ENCODE data around the gene RBM38.

The RBM38 gene

GRCh38 chr20:57396984-57397692 lies 5.9 kb downstream of the RBM38 start:
- TF ChIP-seq CTCF (IDR thresholded peaks at IDR 0.05; ENCODE audit: low read depth, low read length): no peak

GRCh38 chr20:57397693-57398108 lies 6.5 kb downstream of the RBM38 start:
- no peak for TF ChIP-seq CTCF (IDR thresholded peaks at IDR 0.05; ENCODE audit: low read depth, low read length)

More at GRCh38 chr20:57396984-57397692, 5.9 kb downstream of the RBM38 start:
- H3K4me3 ChIP-seq (ENCODE audit: low read depth, low read length): no peak overlapping the region

GRCh38 chr20:57398231-57398821 lies 7.1 kb downstream of the RBM38 start:
- H3K4me3 ChIP-seq (ENCODE audit: low read depth, low read length): no peak overlapping the region
- no peak for TF ChIP-seq CTCF (IDR thresholded peaks at IDR 0.05; ENCODE audit: low read depth, low read length)

More at GRCh38 chr20:57397693-57398108, 6.5 kb downstream of the RBM38 start:
- no peak overlapping the region for H3K4me3 ChIP-seq (ENCODE audit: low read depth, low read length)

- no peak overlapping the region for H3K4me3 ChIP-seq (ENCODE audit: low read depth, low read length)
- TF ChIP-seq CTCF (IDR thresholded peaks at IDR 0.05; ENCODE audit: low read depth, low read length): no peak
Observed at GRCh38 chr20:57398901-57399535, 7.8 kb downstream of the RBM38 start.

GRCh38 chr20:57399587-57400155 lies 8.5 kb downstream of the RBM38 start:
- no peak overlapping the region for H3K4me3 ChIP-seq (ENCODE audit: low read depth, low read length)
- TF ChIP-seq CTCF (IDR thresholded peaks at IDR 0.05; ENCODE audit: low read depth, low read length): no peak

- no peak overlapping the region for H3K4me3 ChIP-seq (ENCODE audit: low read depth, low read length)
- TF ChIP-seq CTCF (IDR thresholded peaks at IDR 0.05; ENCODE audit: low read depth, low read length): no peak
Observed at GRCh38 chr20:57400231-57400701, 9.1 kb downstream of the RBM38 start.

Data from WI38 (cell line).